HG03439 (cell line): ENCODE measurements around the gene ZFYVE9.
"Not testable (repeated sequence)": the region's sequence is repeated elsewhere in the genome, so short reads cannot be mapped to it uniquely, and the experiment has no call there.

Experiments
- ATAC-seq: cut with Tn5 transposase; IDR thresholded peaks from one replicate; pipeline ENCODE4 v1.9.1; 2021; ENCODE audit warnings: mild to moderate bottlenecking, moderate library complexity; ENCODE audit not compliant: unreplicated experiment

The ZFYVE9 gene

DNA sequence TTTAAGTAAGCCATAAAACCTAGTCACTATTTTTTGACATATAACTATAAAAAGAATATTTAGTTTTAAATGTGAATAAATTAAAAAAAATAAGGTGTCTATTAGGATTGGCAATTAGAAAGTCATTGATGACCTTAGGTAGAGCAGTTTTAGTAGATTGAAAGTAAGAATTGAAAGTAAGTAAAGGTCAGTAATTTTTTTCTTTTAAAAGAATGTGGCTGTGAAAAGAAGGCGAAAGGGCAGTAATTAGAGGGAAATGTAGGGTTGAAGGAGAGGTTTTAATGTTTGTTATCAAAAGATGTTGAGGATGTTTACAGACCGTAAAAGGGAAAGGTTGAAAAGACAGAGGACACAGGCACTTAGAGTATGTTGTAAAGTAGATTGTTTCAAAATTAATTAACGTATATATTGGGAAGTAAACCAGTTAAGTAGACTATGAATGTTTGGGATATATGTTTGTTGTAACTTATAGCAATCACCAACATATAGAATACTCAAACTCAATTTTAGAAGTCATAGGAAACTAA lies 41.0 kb downstream of the ZFYVE9 start:
- no peak for ATAC-seq

DNA sequence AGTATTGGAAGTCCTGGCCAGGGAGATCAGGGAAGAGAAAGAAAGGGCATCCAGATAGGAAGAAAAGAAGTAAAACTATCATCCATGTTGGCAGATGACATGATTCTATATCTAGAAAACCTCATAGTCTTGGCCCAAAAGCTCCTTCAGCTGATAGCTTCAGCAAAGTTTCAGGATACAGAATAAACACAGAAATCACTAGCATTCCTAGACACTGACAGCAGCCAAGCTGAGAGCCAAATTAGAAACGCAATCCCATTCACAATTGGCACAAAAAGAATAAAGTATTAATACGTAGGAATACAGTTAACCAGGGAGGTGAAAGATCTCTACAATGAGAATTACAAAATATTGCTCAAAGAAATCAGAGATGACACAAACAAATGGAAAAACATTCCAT lies 44.6 kb downstream of the ZFYVE9 start:
- ATAC-seq = no peak

DNA sequence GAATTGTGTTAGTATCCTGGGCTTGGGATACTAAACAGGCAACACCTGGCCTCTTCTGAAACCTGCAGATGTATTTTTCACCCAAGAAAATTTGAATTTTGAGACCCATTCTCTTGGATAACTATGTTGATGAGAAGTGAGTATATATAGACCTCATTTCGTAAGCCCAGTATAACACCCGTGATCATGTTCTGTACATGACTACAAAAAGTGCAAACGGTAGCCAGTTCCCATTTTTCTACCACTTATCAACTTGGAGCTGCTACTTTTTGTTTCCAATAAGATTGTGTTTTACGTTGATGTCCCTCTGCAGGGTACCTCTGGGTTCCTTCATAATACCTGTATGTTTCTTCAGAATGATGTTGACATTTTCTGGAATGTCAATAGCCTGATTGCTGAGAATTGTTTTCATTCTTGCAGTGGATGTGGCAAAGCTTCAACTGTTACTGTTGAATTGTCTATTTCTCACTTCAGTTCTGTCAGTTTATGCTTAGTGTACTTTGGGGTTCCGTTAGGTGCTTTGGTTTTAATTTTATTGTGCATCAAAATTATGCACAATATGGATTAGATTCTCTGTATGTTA lies 48.1 kb downstream of the ZFYVE9 start:
- no peak for ATAC-seq

DNA sequence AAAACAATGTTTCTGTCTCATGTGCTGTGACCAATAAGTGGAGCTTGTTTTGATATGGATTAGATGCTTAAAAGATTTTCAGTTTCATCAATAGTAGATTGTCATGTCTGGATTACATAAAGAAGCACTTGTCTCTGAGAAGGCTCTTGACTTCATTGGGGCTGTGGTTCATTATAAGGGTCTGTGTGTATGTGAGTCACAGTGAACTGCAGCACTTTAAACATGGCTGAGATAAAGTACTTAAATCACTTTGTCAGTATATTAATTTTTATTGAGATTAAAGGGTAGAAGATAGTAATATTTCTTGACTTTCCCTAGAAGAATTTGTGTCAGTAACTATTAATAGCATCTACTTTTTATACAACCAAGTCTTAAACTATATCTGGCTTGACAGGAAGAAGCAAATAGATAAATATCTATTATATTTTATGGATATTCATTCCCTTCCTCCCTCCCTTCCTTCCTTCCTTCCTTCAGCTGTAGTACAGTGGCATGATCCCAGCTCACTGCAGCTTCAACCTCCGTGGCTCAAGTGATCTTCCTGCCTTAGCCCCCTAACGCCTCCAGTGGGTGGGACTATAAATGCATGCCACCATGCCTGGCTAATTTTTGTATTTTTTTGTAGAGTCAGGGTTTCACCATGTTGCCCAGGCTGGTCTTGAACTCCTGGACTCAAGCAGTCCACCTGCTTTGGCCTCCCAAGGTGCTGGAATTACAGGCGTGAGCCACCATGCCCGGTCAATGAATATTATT lies 48.8 kb downstream of the ZFYVE9 start:
- no peak for ATAC-seq

DNA sequence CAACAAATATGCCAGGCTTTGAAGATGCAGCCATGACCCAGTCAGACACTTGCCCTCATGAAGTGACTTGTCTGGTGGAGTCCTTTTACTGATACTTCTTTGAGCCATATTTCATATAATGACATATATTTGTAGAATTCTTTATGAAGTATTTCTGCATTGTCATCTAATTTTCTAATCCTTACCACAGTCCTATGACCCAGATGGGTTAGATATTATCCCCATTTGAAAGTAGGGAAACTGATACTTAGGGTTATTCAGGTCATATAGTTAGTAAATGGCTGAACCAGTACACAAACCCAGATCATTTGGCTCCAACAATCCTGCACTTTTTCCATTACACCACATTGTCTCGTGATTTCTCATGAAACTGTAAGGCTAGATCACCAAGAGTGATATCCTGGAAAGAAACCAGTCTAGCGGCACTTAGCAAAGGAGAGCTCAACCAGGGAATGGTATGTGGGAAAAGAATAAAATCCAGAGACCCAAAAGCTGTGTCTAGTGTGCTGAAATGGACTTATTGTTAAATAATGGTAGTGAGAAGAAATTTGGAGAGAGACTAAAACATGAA lies 49.6 kb downstream of the ZFYVE9 start:
- no peak for ATAC-seq

DNA sequence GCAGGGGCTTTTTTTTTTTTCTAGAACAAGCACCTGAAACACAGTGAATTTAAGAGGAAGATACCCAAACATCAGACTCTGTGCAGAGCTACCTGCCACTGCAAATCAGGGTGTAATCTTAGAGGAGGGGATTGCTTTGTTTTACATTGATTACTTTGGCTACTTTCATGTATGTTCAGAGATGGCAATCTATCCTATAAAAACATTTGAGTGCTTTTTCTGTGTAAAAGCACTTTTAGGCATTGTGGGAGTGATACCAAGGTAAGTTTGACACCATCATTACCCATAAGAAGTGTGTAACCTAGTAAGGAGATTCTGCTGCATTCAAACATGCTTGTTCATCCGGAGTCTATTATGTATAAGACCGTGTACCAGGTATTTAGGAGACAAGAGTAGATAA lies 50.1 kb downstream of the ZFYVE9 start:
- ATAC-seq = no peak

DNA sequence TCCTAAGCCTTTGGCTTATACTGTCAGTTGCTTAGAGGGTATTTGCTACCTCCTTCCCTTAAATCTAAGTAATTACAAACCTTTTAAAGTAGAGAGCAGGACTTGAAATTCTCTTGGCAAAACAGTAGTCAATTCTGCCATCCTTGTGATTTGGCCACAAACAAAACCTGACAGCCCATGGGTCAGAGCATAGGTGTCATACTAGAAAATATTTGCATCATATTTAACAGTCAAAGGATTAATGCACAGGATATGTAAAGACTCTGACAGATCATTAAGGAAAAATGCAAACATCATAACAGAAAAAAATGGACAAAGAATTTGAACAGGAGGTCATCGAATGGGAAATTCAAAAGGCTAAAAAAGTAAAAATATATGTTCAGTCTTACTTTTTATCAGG lies 50.5 kb downstream of the ZFYVE9 start:
- ATAC-seq = no peak

DNA sequence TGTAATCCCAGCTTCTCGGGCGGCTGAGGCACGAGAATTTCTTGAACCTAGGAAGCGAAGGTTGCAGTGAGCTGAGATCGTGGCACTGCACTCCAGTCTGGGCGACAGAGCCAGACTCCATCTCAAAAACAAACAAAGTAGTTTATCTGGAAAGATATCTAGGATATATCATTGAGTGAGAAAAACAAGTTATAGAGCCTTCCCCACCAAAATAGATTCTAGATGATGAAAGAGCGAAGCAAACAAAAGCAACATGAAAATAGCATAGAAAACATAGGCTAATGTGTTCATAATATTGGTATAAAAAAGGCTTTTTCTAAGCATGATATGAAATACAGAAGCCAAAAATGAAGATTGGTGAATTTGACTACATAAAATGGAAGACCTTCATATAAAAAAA lies 52.1 kb downstream of the ZFYVE9 start:
- ATAC-seq = no peak

DNA sequence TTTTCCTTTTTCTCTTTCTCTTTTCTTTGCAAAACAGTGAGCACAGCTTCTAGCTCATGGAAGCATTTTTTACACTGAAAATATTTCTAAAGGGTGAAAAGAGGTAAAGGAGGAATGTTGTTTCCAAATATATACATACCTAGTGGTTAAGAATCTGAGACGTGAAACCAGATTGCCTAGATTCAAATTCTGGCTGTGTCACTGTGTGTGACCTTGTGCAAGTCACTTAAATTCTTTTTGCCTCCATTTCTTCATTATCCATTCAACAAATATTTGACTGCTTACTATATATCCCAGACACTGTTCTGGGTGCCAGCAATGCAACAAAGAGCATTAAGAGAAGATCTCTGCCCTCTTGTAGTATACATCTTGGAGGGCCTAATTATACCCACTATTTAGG lies 53.3 kb downstream of the ZFYVE9 start:
- ATAC-seq = no peak

DNA sequence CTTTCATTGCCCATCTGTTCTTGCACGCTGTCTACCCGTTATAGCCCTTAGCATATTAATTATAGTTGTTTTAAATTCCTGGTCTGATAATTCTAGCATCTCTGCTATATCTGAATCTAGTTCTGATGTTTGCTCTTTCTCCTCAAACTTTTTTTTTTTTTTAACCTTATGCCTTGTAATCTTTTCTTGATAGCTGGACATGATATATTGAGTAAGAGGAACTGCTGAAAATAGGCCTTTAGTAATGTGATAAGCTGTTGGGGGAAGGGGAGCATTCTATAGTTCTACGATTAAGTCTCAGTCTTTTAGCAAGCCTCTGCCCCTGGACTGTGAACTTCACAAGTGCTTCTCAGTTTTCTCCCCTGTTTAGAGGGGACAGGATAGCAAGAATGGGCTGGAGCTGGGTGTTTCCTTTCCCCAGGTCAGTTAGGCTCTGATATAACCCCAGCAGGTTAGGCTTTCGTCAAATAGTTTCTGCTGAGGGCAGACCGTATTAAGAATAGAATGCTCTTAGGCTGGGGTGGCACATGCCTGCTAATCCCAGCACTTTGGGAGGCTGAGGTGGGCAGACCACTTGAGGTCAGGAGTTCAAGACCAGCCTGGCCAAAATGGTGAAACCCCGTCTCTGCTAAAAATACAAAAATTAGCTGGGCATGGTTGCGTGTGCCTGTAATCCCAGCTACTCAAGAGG lies 62.2 kb downstream of the ZFYVE9 start:
- ATAC-seq = no peak

DNA sequence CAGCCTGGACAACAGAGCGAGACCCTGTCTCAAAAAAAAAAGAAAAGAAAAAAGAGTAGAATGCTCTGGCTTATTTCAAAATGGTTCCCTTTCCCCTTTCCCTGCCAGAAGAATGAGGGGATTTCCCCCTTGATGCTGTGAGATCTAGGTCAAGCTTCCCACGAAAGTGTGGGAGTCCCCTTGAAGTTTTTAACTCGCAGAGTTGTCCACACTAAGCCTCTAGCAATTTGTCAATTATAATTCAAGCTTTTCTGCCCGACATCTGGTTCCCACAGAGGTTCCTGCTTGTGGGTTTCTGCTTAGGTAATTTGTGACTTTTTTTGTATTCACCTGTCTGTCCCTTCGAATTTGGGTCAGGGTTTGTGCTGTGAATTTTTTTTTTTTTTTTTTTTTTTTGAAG lies 62.8 kb downstream of the ZFYVE9 start:
- no peak for ATAC-seq

DNA sequence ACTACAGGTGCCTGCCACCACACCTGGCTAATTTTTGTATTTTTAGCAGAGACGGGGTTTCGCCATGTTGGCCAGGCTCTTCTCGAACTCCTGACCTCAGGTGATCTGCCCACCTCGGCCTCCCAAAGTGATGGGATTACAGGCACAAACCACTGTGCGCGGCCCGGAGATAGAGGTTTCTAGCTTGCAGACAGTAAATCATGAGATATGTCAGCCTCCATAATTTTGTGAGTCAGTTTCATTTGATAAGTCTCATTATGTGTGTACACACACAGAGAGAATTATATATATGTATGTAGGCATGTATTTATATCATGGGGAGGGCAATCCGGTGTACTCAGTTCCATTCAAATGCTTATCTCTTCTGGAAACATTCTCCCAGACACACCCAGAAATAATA lies 64.8 kb downstream of the ZFYVE9 start:
- not testable (repeated sequence) for ATAC-seq

DNA sequence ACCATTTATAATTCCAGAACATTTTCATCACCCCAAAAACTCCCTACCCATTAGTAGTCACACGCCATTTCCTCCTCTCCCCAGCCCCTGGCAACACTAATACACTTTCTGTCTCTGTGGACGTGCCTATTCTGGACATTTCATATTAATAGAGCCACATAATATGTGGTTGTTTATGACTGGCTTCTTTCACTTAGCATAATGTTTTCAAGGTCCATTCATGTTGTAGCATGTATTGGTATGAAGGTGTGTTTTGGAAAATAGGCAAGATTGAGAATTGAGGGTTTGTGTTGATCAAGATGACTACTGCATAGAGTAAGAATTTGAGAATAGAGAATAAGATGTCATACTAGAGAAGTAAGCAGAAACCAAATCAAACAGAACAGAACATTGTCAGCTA lies 67.5 kb downstream of the ZFYVE9 start:
- ATAC-seq = no peak

DNA sequence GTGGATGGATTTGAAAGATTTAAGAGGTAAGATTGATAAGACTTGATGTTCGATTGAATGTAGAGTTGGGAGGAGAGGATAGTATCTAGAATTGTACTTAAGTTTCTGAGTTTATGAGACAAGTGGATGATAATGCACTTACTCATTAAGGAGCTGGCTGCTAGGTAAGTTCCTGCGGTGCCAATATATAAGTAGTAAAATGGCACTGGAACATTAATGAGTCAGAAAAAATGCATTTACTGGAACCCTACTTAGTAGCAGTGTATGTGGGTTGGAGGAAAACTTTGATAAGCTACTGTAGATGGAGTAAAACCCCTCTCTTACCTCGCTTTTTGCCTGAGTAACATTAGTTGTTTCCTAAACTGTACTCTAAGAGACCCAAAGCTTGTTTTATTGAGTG lies 68.2 kb downstream of the ZFYVE9 start:
- ATAC-seq = no peak

DNA sequence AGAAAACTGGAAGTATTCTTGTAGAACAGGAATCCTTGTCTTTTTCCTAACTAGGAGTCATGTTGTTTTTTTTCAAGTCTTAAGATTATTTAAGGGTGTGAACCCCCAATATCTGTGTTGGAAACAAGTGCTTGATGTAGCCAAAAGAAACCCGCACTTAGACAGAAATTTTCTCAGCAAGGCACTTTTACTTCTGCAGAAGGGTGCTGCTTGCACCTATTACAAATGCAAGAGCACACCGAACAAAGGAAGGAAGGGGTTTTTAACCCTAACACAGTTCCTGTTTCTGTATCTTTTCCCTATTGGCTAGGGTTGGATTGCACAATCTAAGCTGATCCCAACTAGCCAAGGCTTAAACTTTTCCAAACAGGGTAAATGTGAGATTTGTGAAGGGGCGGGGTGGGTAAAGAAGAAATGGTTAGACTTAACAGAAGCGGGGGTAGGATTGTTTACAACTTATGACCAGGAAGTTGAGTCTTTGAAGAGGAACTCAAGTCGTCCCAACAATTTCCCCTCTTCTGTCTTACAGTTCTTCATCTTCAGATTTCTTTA lies 75.1 kb downstream of the ZFYVE9 start:
- ATAC-seq = no peak

DNA sequence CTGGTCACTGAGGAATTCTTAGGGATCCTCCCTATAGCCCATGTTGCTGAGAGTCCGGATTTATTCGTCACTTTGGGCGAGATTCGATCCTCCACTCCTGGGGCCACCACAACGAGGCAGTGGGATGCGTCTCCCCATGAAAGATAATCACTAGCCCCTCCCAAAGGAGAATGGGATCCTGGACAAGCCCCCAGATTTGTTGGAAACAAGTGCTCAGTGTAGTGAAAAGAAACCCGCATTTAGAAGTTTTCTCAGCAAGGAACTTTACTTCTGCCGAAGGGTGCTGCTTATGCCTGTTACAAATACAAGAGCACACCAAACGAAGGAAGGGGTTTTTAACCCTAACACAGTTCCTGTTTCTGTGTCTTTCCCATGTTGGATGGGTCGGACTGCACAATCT lies 83.3 kb downstream of the ZFYVE9 start:
- no peak for ATAC-seq

DNA sequence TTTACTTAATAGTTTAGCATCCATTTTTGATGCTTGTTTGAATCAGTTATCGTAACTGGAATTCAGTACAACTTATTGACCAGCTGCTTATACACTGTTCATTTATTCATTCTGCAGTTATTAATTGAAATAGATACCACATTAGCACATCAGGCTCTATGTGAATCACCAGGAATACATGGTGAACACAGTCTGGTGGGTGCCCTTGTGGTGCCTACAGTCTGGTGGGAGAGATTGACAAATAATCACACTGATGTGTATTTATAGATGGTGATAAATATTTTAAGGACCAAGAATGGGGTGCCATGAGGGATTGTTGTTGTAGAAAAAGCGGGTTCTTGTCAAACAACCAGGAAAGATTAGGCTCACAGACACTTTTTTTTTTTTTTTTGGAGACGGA lies 87.6 kb downstream of the ZFYVE9 start:
- no peak for ATAC-seq

DNA sequence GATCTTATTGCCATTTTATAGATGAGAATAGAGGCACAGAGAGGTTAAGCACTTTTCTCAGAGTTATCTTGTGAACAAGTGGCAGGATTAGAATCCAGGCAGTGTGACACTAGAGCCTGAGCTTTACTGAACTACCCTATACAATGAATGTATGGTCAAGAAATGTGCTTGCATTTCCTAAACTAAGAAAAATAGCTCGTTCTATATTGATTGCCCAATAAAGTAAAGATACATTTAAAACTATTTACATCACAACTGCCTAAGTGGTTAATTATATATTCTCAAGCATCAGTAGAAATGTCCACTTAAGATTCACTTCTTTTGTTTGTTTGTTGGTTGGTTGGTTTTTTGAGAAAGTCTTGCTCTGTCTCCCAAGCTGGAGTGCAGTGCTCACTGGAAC lies 91.6 kb downstream of the ZFYVE9 start:
- ATAC-seq = no peak

DNA sequence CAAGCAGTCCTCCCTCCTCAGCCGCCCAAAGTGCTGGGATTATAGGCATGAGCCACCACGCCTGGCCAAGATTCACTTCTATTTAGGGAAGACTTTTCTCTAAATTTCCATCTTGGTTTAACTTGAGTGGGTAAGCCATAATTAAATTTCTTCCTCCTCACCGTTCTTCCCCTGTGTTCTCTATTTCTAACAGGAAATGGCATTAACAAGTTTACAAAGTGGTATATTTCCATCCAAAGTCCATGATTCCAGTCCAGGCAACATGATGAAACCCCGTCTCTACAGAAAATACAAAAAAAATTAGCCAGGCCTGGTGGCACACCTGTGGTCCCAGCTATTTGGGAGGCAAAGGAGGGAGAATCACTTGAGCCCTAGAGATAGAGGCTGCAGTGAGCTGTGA lies 92.1 kb downstream of the ZFYVE9 start:
- ATAC-seq = no peak

DNA sequence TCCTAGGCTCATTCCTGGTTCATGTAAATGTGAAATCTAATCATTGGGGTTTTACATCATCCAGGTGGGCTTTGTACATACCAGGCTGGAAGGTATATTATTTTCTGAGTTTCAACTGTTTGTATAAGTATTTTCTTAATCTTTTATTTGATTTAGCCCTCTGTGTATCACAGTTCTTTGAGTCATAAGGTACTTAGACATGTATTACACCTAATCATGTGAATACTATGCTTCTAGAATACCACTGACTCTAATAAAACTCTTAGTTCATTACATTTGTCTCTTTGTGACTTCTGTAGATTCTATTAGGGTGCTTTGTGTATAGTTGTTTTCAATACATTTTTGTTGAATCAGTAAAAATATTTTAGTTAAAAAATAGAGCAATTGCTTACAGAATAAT lies 92.8 kb downstream of the ZFYVE9 start:
- no peak for ATAC-seq

DNA sequence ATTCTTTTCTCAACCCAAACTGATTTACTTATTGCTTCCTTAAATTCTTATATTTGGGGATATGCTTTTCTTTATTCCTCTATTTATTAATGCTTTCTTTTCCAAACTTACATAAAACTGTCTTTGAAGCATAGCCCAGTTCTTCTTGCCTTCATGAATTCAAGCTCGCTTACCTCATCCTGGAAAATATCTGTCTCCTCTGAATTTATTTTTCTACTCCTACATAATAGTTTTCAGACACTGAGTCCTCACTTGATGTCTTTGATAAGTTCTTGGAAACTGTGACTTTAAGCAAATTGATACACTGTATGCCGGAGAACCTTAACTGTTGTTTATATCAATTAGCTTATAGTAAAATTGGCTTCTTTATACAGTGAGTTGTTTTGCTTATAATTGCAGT lies 93.8 kb downstream of the ZFYVE9 start:
- ATAC-seq = no peak

DNA sequence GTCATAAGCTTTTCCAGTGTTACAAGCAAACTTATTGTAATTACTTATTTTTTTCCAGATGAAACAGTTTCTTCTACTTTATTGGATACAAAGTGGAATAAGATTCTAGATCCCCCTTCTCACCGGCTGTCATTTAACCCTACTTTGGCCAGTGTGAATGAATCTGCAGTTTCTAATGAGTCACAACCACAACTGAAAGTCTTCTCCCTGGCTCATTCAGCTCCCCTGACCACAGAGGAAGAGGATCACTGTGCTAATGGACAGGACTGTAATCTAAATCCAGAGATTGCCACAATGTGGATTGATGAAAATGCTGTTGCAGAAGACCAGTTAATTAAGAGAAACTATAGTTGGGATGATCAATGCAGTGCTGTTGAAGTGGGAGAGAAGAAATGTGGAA lies 95.5 kb downstream of the ZFYVE9 start:
- ATAC-seq = no peak
